GM18526 (cell line): ENCODE measurements around the gene CACTIN.

Experiments
- POLR2A ChIP-seq: IDR thresholded peaks from 3 replicates; pipeline ENCODE4 v1.6.1; 2011; ENCODE audit not compliant: insufficient read length; ENCODE audit errors: extremely low read depth

The CACTIN gene

GRCh38 chr19:3656073-3656746 is 29.6 kb upstream of the CACTIN start:
- TF ChIP-seq POLR2A, result no peak

- TF ChIP-seq POLR2A, result no peak
Observed at GRCh38 chr19:3655402-3656072, 28.9 kb upstream of the CACTIN start.

- TF ChIP-seq POLR2A, result no peak
Observed at GRCh38 chr19:3653865-3654513, 27.4 kb upstream of the CACTIN start.

GRCh38 chr19:3653081-3653795 is 26.6 kb upstream of the CACTIN start:
- no peak for TF ChIP-seq POLR2A

GRCh38 chr19:3652422-3652821 is 25.8 kb upstream of the CACTIN start:
- no peak for TF ChIP-seq POLR2A

GRCh38 chr19:3651684-3652083 is 25.1 kb upstream of the CACTIN start:
- no peak for TF ChIP-seq POLR2A

GRCh38 chr19:3649888-3650287 is 23.3 kb upstream of the CACTIN start:
- TF ChIP-seq POLR2A, result no peak

- TF ChIP-seq POLR2A, result no peak
Observed at GRCh38 chr19:3648037-3648905, 21.7 kb upstream of the CACTIN start.

GRCh38 chr19:3646336-3647092 is 19.9 kb upstream of the CACTIN start:
- TF ChIP-seq POLR2A, result no peak

GRCh38 chr19:3645726-3646125 is 19.1 kb upstream of the CACTIN start:
- TF ChIP-seq POLR2A, result no peak

- TF ChIP-seq POLR2A, result no peak
Observed at GRCh38 chr19:3645067-3645396, 18.4 kb upstream of the CACTIN start.

GRCh38 chr19:3644351-3645066 is 17.9 kb upstream of the CACTIN start:
- TF ChIP-seq POLR2A, result no peak

GRCh38 chr19:3643674-3644313 is 17.2 kb upstream of the CACTIN start:
- no peak for TF ChIP-seq POLR2A
